Adrenal gland (tissue), 5 donors: ENCODE results near the gene SCNN1B.

Experiments
- POLR2A ChIP-seq, 2 donors: fragments of 450-650 bp; IDR thresholded peaks; one replicate each; pipeline ENCODE4 v1.6.1; 2017; ENCODE audit warnings: antibody characterized with exemption in 2 of 2, mild to moderate bottlenecking in 2 of 2, moderate library complexity in 1 of 2
- TF ChIP-seq, protein P1 (sequence below), 6 experiments: fragments of 450-650 bp in 4 of 6; fragments of 200-600 bp in 2 of 6; sonication (generic) in 1 of 6; IDR thresholded peaks; 1 replicate in 5 of 6; 2 replicates in 1 of 6; pipeline versions ENCODE4 v1.5.1 to v1.8.0; 2016 to 2021; ENCODE audit warnings: antibody characterized with exemption in 6 of 6, mild to moderate bottlenecking in 2 of 6, moderate library complexity in 1 of 6
- donor health status: DM: no; HTN: no; CAD: no.

DNA sequence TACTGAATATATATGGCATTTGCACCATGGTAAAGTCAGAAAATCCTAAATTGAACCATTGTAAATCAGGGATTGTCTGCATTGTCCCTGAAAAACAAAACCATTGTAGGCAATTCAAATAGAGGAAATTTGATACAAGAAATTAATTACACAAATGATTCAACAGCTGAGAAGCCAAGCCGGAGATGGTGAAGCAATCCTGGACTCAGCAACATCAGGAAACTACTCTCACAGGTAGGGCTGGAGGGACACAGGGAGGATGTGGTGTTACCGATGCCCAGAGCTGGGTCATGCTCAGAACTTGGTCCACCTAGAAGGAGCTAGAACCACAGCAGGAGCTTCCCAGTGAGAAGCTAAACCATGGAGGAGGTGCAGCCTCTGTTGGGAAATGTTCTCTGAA, 18.5 kb upstream of the SCNN1B start:
- no peak for TF ChIP-seq POLR2A (IDR thresholded peaks at IDR 0.05)
- TF ChIP-seq, protein P1, sequence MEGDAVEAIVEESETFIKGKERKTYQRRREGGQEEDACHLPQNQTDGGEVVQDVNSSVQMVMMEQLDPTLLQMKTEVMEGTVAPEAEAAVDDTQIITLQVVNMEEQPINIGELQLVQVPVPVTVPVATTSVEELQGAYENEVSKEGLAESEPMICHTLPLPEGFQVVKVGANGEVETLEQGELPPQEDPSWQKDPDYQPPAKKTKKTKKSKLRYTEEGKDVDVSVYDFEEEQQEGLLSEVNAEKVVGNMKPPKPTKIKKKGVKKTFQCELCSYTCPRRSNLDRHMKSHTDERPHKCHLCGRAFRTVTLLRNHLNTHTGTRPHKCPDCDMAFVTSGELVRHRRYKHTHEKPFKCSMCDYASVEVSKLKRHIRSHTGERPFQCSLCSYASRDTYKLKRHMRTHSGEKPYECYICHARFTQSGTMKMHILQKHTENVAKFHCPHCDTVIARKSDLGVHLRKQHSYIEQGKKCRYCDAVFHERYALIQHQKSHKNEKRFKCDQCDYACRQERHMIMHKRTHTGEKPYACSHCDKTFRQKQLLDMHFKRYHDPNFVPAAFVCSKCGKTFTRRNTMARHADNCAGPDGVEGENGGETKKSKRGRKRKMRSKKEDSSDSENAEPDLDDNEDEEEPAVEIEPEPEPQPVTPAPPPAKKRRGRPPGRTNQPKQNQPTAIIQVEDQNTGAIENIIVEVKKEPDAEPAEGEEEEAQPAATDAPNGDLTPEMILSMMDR (IDR thresholded peaks at IDR 0.05): no peak
